HUDEP-2 (cell line): ENCODE results near the gene EVX1.

Experiments used
- DNase-seq, 76 experiments: peaks; one replicate each; lab custom pipeline; 2025; ENCODE audit not compliant: unreplicated experiment in 76 of 76; lab: John Stamatoyannopoulos, UW

EVX1 gene

GRCh38 chr7:27242555-27243339 is at the start of gene EVX1:
Gene EVX1 (plus strand): TSS chr7:27242802. CDS start chr7:27243031, 229 bp downstream.
- DNase-seq = no peak

GRCh38 chr7:27193335-27194001 is 49.1 kb upstream of the EVX1 start:
- no peak for DNase-seq

GRCh38 chr7:27194002-27194352 is 48.6 kb upstream of the EVX1 start:
- no peak for DNase-seq

GRCh38 chr7:27194686-27195379 is 47.8 kb upstream of the EVX1 start:
- DNase-seq = no peak

GRCh38 chr7:27196287-27196767 is 46.3 kb upstream of the EVX1 start:
- peak in 66 of 76 experiments; percentile 2 to 81 (median 52) for DNase-seq

GRCh38 chr7:27197137-27198042 is 45.2 kb upstream of the EVX1 start:
- no peak for DNase-seq

- no peak for DNase-seq
Observed at GRCh38 chr7:27198138-27198841, 44.3 kb upstream of the EVX1 start.

GRCh38 chr7:27198871-27199801 is 43.5 kb upstream of the EVX1 start:
- no peak for DNase-seq

- DNase-seq = no peak
Observed at GRCh38 chr7:27199849-27200760, 42.5 kb upstream of the EVX1 start, which contains the start of gene HOXA13. Gene HOXA13 (minus strand): TSS chr7:27200091. CDS start chr7:27200077, 14 bp downstream.

- no peak for DNase-seq
Observed at GRCh38 chr7:27200761-27201579, 41.6 kb upstream of the EVX1 start.

GRCh38 chr7:27201580-27202017 is 41.0 kb upstream of the EVX1 start:
- no peak for DNase-seq

- DNase-seq = no peak
Observed at GRCh38 chr7:27202018-27202861, 40.4 kb upstream of the EVX1 start.

GRCh38 chr7:27202862-27203134 is 39.8 kb upstream of the EVX1 start:
- DNase-seq = no peak

GRCh38 chr7:27203365-27203953 is 39.1 kb upstream of the EVX1 start:
- DNase-seq = no peak

- DNase-seq = no peak
Observed at GRCh38 chr7:27203964-27204594, 38.5 kb upstream of the EVX1 start.
